ENCODE data around the gene BCAM. TPM values are rescaled to one million over a fixed set of nuclear protein-coding genes. Genes with fewer than 3 reads are reported as not detected.

The BCAM gene
- total and polyA plus RNA-seq, 2 of the 4 experiments (the other 2 are of a cell fraction): 2.3 to 35.7 TPM

- Histone ChIP-seq H3K4me2 (ENCODE audit: low read depth, low read length) (no peak overlapping the region), H4K8ac (ENCODE audit: low read depth in 2 of 2, low read length in 2 of 2) (no peak overlapping the region), H3K9ac (ENCODE audit: low read depth, low read length) (no peak overlapping the region), H2BK15ac (ENCODE audit: low read depth, low read length) (no peak overlapping the region), H4K91ac (ENCODE audit: insufficient read depth, low read depth, low read length) (no peak overlapping the region), H4K20me1 (ENCODE audit: insufficient read depth, low read length) (no peaks in the 10 kb centered on the region), H4K5ac (ENCODE audit: low read depth, low read length) (no peak overlapping the region), H3K36me3 (ENCODE audit: control insufficient read depth, insufficient read depth, low read length) (peaks cover 20% of the 10 kb centered on the region), H2BK5ac (ENCODE audit: low read depth, low read length, poor library complexity, severe bottlenecking) (no peak overlapping the region), H2AFZ (replicated peaks; ENCODE audit: low read length, poor library complexity) (no peak overlapping the region), H3K4ac (ENCODE audit: low read depth, low read length) (no peak overlapping the region), H3K27me3 (ENCODE audit: control insufficient read depth, insufficient read depth, low read length) (no peaks in the 10 kb centered on the region), H3K79me1 (ENCODE audit: low read depth in 1 of 2, low read length in 2 of 2) (no peaks in the 10 kb centered on the region), H2BK20ac (ENCODE audit: low read depth, low read length) (no peak overlapping the region), H3K9me3 (ENCODE audit: control insufficient read depth, insufficient read depth, low read length) (no peaks in the 10 kb centered on the region), H3K23ac (ENCODE audit: low read depth, low read length) (no peak overlapping the region), H3K9me1 (ENCODE audit: insufficient read depth, low read length) (no peaks in the 10 kb centered on the region), H3K4me1 (ENCODE audit: control insufficient read depth, insufficient read depth, low read length) (no peaks in the 10 kb centered on the region), H3K14ac (replicated peaks; ENCODE audit: low read depth, low read length) (no peak overlapping the region), H3K27ac (ENCODE audit: insufficient read depth, low read length) (no peak overlapping the region), H2AK9ac (replicated peaks; ENCODE audit: low read depth, low read length, poor library complexity) (no peak overlapping the region), H3K4me3 (ENCODE audit: insufficient read depth, low read depth, low read length) (no peak overlapping the region), H3K56ac (ENCODE audit: extremely low read depth, insufficient read depth, low read length) (no peak overlapping the region), H3K18ac (ENCODE audit: low read depth, low read length) (no peak overlapping the region), H2AK5ac (ENCODE audit: low read depth, low read length) (no peak overlapping the region), H2BK120ac (ENCODE audit: low read depth, low read length) (no peak overlapping the region)
- in situ Hi-C loops (cut with MboI; ENCODE audit: low sequenced_read_pairs): no loop called here
- intact Hi-C loops (cut with micrococcal nuclease): no loop called here
- no peak for DNase-seq
- BruUV-seq (replicated peaks): no TSS peak
- TF ChIP-seq RAD21 (IDR thresholded peaks at IDR 0.05; ENCODE audit: low read length): no peak
- TF ChIP-seq, protein P1, sequence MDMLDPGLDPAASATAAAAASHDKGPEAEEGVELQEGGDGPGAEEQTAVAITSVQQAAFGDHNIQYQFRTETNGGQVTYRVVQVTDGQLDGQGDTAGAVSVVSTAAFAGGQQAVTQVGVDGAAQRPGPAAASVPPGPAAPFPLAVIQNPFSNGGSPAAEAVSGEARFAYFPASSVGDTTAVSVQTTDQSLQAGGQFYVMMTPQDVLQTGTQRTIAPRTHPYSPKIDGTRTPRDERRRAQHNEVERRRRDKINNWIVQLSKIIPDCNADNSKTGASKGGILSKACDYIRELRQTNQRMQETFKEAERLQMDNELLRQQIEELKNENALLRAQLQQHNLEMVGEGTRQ (IDR thresholded peaks at IDR 0.05; ENCODE audit: low read depth, low read length): no peak
- TF ChIP-seq MAZ (IDR thresholded peaks at IDR 0.05; ENCODE audit: borderline replicate concordance, low read depth, low read length): no peak
- no peak for TF ChIP-seq RCOR1 (IDR thresholded peaks at IDR 0.05; ENCODE audit: insufficient replicate concordance, low read length)
- TF ChIP-seq NFE2L2 (IDR thresholded peaks at IDR 0.05; ENCODE audit: low read depth, low read length): no peak
- TF ChIP-seq RFX5 (IDR thresholded peaks at IDR 0.05; ENCODE audit: low read depth, low read length): no peak
- no peak for TF ChIP-seq CHD1 (IDR thresholded peaks at IDR 0.05; ENCODE audit: low read depth, low read length)
- TF ChIP-seq FOS (IDR thresholded peaks at IDR 0.05; ENCODE audit: low read depth, low read length): no peak
- TF ChIP-seq MXI1 (IDR thresholded peaks at IDR 0.05; ENCODE audit: borderline replicate concordance, low read depth, low read length): no peak
- ChIA-PET CTCF (no interaction called here), POLR2A (ENCODE audit: unreplicated experiment) (no interaction called here)
- no peak for ATAC-seq (ENCODE audit: low read depth)
- WGBS, 2 experiments (ENCODE audit: extremely low coverage in 2 of 2, insufficient read length in 1 of 2): no CpG with 5 or more reads among the region's 8 CpGs
- dilution Hi-C loops (cut with HindIII; ENCODE audit: low sequenced_read_pairs, unreplicated experiment): no loop called here
Measured at GRCh38 chr19:44817725-44818465, 9.0 kb downstream of the BCAM start.
